G401.6 (cell line): ENCODE results near the gene RRP1.
"Not testable (repeated sequence)": the region's sequence is repeated elsewhere in the genome, so short reads cannot be mapped to it uniquely, and the experiment has no call there.

Source experiments
- FAIRE-seq: peaks from 2 replicates; lab custom pipeline; 2012; peaks lifted over from hg19 to GRCh38; lab: Jason Lieb, UNC

Gene RRP1

GRCh38 chr21:43819511-43820405, 30.4 kb downstream of the RRP1 start:
- no peak for FAIRE-seq

- no peak for FAIRE-seq
Observed at GRCh38 chr21:43820466-43820865, 31.1 kb downstream of the RRP1 start.

GRCh38 chr21:43822166-43822565, 32.8 kb downstream of the RRP1 start:
- not testable (repeated sequence) for FAIRE-seq

- not testable (repeated sequence) for FAIRE-seq
Observed at GRCh38 chr21:43822741-43823140, 33.4 kb downstream of the RRP1 start.

- FAIRE-seq, result no peak
Observed at GRCh38 chr21:43824333-43825241, 35.2 kb downstream of the RRP1 start.

- no peak for FAIRE-seq
Observed at GRCh38 chr21:43825242-43825935, 36.0 kb downstream of the RRP1 start.

GRCh38 chr21:43825936-43826622, 36.7 kb downstream of the RRP1 start:
- no peak for FAIRE-seq

GRCh38 chr21:43826623-43826974, 37.2 kb downstream of the RRP1 start:
- no peak for FAIRE-seq

GRCh38 chr21:43827015-43827611, 37.7 kb downstream of the RRP1 start:
- FAIRE-seq, result no peak

- FAIRE-seq, result no peak
Observed at GRCh38 chr21:43829161-43829560, 39.8 kb downstream of the RRP1 start.

- no peak for FAIRE-seq
Observed at GRCh38 chr21:43829575-43830119, 40.3 kb downstream of the RRP1 start.

- FAIRE-seq, result no peak
Observed at GRCh38 chr21:43832158-43832550, 42.8 kb downstream of the RRP1 start.

GRCh38 chr21:43832648-43833047, 43.3 kb downstream of the RRP1 start:
- no peak for FAIRE-seq

GRCh38 chr21:43834146-43834905, 44.9 kb downstream of the RRP1 start:
- no peak for FAIRE-seq

GRCh38 chr21:43835050-43835449, 45.7 kb downstream of the RRP1 start:
- no peak for FAIRE-seq

GRCh38 chr21:43835861-43836260, 46.5 kb downstream of the RRP1 start:
- no peak for FAIRE-seq

- FAIRE-seq, result no peak
Observed at GRCh38 chr21:43836616-43837015, 47.2 kb downstream of the RRP1 start.

GRCh38 chr21:43840259-43840658, 50.9 kb downstream of the RRP1 start:
- no peak for FAIRE-seq

GRCh38 chr21:43842742-43843141, 53.4 kb downstream of the RRP1 start:
- no peak for FAIRE-seq

- FAIRE-seq, result not testable (repeated sequence)
Observed at GRCh38 chr21:43844906-43845305, 55.5 kb downstream of the RRP1 start.
